Measurements from ENCODE around the gene HMGB3.

DNA sequence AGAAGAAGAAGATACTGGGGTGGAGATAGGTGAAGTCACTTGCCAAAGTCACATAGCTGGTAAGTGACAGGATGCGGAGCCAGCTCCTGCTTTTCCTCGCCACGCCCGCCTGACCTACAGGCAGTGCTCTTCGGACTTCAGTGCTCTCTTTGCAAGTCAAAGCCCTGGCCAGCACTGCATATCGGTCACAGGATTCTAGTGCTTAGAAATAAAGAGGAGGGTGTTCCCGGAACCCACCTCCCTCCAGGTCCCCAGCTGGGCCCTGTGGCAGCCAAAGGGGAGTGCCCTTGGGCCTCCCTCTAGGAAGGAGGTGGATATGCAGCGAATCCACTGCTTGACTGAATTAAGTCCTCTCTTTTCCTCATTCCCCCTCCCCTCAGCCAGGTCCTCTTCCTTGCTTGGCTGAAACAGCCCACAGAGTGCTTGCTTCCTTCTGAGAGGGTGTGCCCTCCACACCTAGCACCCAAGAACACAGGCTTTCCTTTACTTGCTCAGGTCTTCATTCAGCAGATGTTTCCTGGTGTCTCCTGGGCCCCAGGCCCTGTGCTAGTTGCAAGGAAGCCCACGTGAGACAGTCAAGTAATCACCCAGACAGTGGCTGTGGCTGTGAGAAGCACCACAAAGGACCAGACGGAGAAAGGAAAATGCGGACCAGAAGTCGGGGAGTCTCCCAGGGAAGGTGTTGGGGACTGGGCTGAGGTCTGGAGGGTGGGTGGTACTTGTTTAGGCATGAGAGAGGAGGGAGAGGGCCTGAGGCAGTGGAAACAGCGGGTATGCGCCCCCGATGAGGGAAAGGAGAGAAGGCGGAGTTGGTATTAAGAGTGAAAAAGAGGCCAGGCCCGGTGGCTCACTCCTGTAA, 14.0 kb upstream of the HMGB3 start:
- TF ChIP-seq POLR2A (IDR thresholded peaks at IDR 0.05), result no peak
- TF ChIP-seq, protein P1, sequence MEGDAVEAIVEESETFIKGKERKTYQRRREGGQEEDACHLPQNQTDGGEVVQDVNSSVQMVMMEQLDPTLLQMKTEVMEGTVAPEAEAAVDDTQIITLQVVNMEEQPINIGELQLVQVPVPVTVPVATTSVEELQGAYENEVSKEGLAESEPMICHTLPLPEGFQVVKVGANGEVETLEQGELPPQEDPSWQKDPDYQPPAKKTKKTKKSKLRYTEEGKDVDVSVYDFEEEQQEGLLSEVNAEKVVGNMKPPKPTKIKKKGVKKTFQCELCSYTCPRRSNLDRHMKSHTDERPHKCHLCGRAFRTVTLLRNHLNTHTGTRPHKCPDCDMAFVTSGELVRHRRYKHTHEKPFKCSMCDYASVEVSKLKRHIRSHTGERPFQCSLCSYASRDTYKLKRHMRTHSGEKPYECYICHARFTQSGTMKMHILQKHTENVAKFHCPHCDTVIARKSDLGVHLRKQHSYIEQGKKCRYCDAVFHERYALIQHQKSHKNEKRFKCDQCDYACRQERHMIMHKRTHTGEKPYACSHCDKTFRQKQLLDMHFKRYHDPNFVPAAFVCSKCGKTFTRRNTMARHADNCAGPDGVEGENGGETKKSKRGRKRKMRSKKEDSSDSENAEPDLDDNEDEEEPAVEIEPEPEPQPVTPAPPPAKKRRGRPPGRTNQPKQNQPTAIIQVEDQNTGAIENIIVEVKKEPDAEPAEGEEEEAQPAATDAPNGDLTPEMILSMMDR (IDR thresholded peaks at IDR 0.05), result no peak

All from adrenal gland (tissue), 5 donors.